Esophagus (tissue), 2 donors: ENCODE measurements around the gene ANG. TPM values are rescaled to one million over a fixed set of nuclear protein-coding genes. Genes with fewer than 3 reads are reported as not detected.
"Not testable (repeated sequence)": the region's sequence is repeated elsewhere in the genome, so short reads cannot be mapped to it uniquely, and the experiment has no call there.

Source experiments
- H3K27ac ChIP-seq, 2 donors: one replicate each; pipeline ENCODE4 v1.5.1; 2013; ENCODE audit warnings: low read depth in 2 of 2, mild to moderate bottlenecking in 2 of 2, inconsistent platforms in 1 of 2, low read length in 1 of 2, moderate library complexity in 1 of 2
- H3K27me3 ChIP-seq, 2 donors: one replicate each; pipeline ENCODE4 v1.6.1; 2013; ENCODE audit warnings: low read length in 2 of 2, control low read depth in 1 of 2, mild to moderate bottlenecking in 1 of 2; ENCODE audit not compliant: insufficient read depth in 2 of 2, control insufficient read depth in 1 of 2
- H3K36me3 ChIP-seq, 2 donors: one replicate each; pipeline ENCODE4 v1.6.1; 2013; ENCODE audit warnings: low read length in 1 of 2; ENCODE audit not compliant: control insufficient read depth in 2 of 2, insufficient read depth in 2 of 2
- H3K4me1 ChIP-seq, 2 donors: one replicate each; pipeline ENCODE4 v1.6.1; 2013; ENCODE audit warnings: low read length in 1 of 2; ENCODE audit not compliant: control insufficient read depth in 2 of 2, insufficient read depth in 2 of 2
- H3K4me3 ChIP-seq, 2 donors: one replicate each; pipeline ENCODE4 v1.5.1; 2013; ENCODE audit warnings: low read length in 2 of 2, mild to moderate bottlenecking in 2 of 2, low read depth in 1 of 2, moderate library complexity in 1 of 2
- H3K9me3 ChIP-seq, 2 donors: one replicate each; pipeline ENCODE4 v1.6.1; 2013; ENCODE audit warnings: mild to moderate bottlenecking in 2 of 2, low read depth in 1 of 2, low read length in 1 of 2, moderate library complexity in 1 of 2; ENCODE audit not compliant: control insufficient read depth in 2 of 2, insufficient read depth in 1 of 2
- WGBS, 2 donors: extraction: QIAGEN DNeasy Blood & Tissue Kit; methylation state at CpG; one replicate each; pipeline ENCODE4 v1.1.7; 2013; 5-methylcytosine and 5-hydroxymethylcytosine counted together
- polyA plus RNA-seq, 2 donors: library from polyadenylated mRNA; stranded (reverse); fragments of 200-250 nt; gene quantifications; one replicate each; pipeline ENCODE4 v1.2.3, GENCODE V29; 2013
- donor health status: healthy with polysubstance abuse.
- donor health status: Bipolar disorder and iron deficiency.

ANG gene
- 1 to 10 TPM; 4.6 to 8.4 TPM for polyA plus RNA-seq

DNA sequence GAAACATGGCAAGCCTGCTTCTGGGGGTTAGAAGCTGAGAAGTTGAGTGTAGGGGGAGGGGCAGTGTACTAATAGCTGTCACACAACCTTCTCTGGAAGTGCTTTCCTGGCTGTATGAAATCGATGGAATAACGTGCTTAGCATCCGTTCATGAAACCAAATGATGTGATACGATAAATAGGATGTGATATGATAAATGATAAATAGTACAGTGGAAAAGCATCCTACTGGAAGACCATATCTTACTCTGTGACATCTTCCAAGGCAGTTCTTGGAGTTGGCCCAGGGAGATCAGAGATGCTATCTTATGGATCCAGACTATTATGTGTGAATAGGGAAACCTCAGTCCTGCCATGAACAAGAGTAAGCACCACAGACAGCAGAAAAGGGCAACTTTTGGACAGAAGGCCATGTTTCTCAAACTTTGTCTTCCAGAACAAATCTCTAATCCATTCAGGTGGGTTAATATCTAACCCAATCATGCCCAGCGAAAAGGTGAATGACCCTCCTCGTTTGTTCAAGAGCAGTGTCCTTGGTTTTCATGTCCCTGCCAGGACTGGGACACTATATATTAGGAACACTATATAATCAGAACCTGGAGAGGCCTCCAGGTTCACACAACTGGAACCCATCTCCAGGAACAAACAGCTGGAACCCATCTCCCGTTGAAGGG, at the start of gene ANG:
TSS of gene ANG (plus strand) at position 598 of the 673 bp plus-strand sequence. CDS start 4,801 bp downstream, outside the sequence.
- H3K27me3 ChIP-seq, result no peaks in the 10 kb centered on the region
- no peak within 1 kb of the TSS for H3K27ac ChIP-seq
- WGBS, 2 donors, result 71 to 79% methylated on average over 7 of the region's 7 CpGs
- H3K4me3 ChIP-seq, result no peak within 1 kb of the TSS
- no peaks in the 10 kb centered on the region for H3K9me3 ChIP-seq
- H3K36me3 ChIP-seq, result no peaks in the 10 kb centered on the region
- H3K4me1 ChIP-seq, result no peaks in the 10 kb centered on the region

DNA sequence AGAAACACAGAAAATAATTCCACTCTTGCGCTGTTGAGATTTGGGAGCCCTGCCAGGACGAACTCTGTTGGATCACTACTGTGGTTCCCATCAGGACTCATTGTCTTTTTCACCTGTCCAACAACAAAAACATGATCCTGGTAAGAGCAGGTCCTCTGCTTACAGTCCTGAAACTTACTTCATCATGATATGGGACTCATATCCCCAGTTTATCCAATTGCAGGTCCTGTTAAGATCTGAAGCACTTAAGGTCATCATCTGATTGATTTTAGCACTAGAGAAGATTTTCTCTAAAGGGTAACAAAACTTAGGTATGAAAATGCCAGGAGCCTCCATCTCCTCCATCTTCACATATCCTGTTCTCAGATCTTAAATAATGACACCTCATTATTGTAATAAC, 47.0 kb upstream of the ANG start, which contains the start of gene OR6S1:
TSS of gene OR6S1 (minus strand) at position 101 of the 400 bp plus-strand sequence. CDS start at position 101, 0 bp downstream.
- no peak within 1 kb of the TSS for H3K4me3 ChIP-seq
- H3K36me3 ChIP-seq, result no peaks in the 10 kb centered on the region
- H3K9me3 ChIP-seq, result no peaks in the 10 kb centered on the region
- H3K4me1 ChIP-seq, result no peaks in the 10 kb centered on the region
- WGBS, 2 donors, result 87% methylated on average over 2 of the region's 2 CpGs
- H3K27ac ChIP-seq, result no peak within 1 kb of the TSS
- H3K27me3 ChIP-seq, result no peaks in the 10 kb centered on the region

DNA sequence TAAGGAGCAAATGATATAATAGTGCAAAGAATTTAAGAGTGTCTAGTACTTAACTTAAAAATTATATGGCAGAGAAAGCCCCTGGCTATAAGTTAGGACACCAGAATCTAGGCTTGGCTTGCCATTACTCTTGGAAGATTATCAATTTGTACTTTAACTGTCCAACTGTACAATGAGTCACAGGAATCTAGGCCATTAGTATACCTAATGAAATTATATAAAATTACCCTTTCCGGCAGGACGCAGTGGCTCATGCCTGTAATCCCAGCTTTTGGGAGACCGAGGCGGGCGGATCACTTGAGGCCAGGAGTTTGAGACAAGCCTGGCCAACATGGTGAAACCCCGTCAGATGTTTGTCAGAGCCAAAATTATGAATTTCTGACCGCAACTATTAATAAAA, 46.4 kb upstream of the ANG start:
- Histone ChIP-seq H3K4me3 (no peak overlapping the region), H3K9me3 (no peaks in the 10 kb centered on the region), H3K27me3 (no peaks in the 10 kb centered on the region), H3K27ac (no peak overlapping the region), H3K36me3 (no peaks in the 10 kb centered on the region), H3K4me1 (no peaks in the 10 kb centered on the region)
- 89% methylated on average over 7 of the region's 7 CpGs for WGBS, 2 donors

DNA sequence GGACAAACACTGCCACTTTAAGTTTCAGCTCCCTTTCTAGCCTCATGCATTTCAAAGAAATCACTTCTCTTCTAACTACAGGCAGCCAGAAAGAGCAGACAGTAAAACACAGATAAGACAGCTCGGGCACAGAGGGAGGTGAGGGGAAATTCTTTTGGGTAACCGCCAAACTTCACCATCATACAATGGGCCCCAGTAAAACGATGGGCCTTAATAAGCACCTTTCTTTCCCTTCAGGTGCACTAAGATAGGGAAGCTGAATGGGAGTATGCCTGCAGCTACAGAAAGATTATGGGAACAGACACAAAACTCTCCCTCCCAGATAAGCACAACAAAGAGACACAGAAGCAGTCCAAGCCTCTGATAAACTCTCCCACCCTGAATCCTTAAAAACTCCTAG, 45.8 kb upstream of the ANG start:
- not testable (repeated sequence) for H3K4me1 ChIP-seq, H3K27ac ChIP-seq, H3K27me3 ChIP-seq, H3K36me3 ChIP-seq, H3K4me3 ChIP-seq, H3K9me3 ChIP-seq
- 22 to 31% methylated on average over 3 of the region's 3 CpGs for WGBS, 2 donors

DNA sequence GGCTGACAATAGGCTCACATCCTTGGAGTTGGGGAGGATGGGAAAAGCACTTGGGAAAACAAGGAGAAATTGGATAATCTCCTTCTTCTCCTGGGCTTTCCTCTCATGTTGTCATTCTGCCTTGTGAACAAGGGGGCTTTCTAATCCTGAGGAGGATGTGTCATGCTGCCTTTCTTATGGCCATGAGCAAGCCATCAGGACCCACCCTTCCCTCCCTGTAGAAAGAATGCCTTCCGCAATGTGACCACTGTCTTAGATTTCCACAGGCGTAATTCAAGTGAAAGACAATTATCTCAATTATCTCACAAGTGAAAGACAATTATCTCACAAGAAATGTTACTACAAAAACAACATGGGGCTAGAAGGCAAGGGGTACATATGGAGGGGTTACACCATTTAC, 44.0 kb upstream of the ANG start:
- Histone ChIP-seq H3K27me3 (no peaks in the 10 kb centered on the region), H3K36me3 (no peaks in the 10 kb centered on the region)
- 97% methylated on average over 2 of the region's 2 CpGs for WGBS, 2 donors

DNA sequence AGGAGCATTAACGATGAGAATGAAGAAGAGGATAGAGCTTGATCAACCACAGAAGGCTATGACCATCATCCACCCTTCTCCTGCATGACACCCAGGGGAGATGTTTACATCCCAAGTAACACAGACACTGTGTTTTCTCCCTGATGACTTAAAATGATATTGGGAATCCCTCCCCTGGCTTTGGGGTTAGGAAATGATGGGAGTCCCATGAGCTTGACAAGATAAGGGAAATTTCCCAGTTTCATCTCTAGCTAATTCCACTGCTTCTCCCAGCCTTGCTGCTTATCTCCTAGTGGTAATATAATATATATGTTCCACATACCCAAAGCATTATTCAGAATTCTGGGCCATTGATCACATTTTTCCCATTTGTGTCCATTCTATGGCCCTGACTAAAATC, 43.1 kb upstream of the ANG start:
- Histone ChIP-seq H3K4me3 (no peak overlapping the region), H3K4me1 (no peaks in the 10 kb centered on the region), H3K9me3 (no peaks in the 10 kb centered on the region), H3K36me3 (no peaks in the 10 kb centered on the region), H3K27ac (no peak overlapping the region), H3K27me3 (no peaks in the 10 kb centered on the region)
- 89 to 92% methylated on average over 1 of the region's 1 CpG for WGBS, 2 donors

More for the DNA sequence above, 44.0 kb upstream of the ANG start:
- no peaks in the 10 kb centered on the region for H3K9me3 ChIP-seq
- no peak overlapping the region for H3K27ac ChIP-seq
- H3K4me3 ChIP-seq, result no peak overlapping the region
- no peaks in the 10 kb centered on the region for H3K4me1 ChIP-seq

DNA sequence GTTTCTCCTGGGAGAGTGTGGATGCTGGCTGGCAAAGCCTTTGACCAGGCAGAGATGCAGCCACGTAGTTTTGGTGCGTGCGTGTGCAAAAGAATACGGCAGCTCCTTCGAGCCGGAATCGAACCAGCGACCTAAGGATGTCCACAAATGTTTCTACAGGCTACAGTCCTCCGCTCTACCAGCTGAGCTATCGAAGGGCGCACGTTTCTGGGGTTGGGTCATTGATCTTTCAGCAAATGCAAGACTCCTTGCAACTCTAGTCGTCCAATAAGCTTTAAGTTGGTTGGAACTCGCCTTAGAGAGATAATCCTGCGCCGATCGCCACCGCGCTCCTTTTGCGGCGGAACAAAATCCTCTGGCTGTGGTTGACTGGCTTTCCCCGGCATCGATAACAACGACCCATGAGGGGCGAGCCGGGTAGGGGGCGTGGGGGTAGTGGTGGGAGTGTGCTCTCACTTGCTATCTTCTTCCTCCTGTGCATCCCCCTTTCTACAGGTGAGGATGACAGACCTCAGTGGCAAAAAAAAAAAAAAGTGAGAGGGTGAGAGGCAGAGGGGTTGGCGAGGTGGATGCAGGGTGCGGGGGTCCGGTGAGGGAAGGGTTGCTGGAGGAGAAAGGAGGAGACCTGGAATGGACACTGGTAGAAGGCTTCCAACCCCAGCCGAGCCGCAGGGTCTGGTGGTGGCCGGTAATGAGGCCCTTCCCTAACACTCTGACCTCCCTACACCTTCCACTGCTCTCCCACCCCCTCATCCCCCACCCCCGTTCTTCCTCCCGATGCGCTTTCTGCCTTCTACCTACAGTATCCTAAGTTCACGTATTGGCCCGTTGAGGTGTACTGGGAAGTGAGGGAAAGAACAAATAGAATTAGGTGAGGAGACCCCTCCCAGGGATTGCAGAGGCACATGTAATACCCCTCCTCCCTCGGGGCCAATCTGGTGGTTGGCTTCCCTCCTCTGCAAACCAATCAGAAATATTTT, 35.3 kb upstream of the ANG start:
- Histone ChIP-seq H3K36me3 (no peaks in the 10 kb centered on the region), H3K9me3 (no peaks in the 10 kb centered on the region), H3K4me3 (no peak overlapping the region), H3K27me3 (peaks cover 5 to 10% of the 10 kb centered on the region in 2 donors), H3K27ac (no peak overlapping the region), H3K4me1 (no peaks in the 10 kb centered on the region)
- WGBS, 2 donors, result 6 to 11% methylated on average over 35 to 38 of the region's 39 CpGs

DNA sequence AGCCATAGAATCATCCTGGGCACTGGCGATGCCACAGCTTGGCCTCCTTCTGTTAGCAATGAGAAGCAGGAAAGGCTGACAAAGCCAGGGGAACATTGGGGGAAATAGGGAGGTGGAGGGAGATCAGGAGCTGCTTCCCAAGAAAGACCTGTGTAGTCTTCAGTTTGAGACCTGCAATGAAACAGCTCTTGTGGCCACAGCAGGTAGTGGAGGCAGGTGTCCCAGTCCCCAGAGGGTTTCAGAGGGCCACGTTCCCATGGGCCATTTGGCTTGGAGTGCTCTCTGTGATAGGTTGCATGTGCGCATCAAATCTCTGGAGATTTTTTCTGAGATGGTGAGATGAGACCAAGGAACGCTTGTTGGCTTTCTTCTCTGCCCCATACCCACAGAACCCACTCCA, 32.7 kb upstream of the ANG start:
- Histone ChIP-seq H3K9me3 (no peaks in the 10 kb centered on the region), H3K4me1 (no peaks in the 10 kb centered on the region), H3K27ac (no peak overlapping the region), H3K4me3 (no peak overlapping the region), H3K36me3 (no peaks in the 10 kb centered on the region), H3K27me3 (peaks cover 5 to 10% of the 10 kb centered on the region in 2 donors)
- 81 to 88% methylated on average over 4 of the region's 4 CpGs for WGBS, 2 donors

DNA sequence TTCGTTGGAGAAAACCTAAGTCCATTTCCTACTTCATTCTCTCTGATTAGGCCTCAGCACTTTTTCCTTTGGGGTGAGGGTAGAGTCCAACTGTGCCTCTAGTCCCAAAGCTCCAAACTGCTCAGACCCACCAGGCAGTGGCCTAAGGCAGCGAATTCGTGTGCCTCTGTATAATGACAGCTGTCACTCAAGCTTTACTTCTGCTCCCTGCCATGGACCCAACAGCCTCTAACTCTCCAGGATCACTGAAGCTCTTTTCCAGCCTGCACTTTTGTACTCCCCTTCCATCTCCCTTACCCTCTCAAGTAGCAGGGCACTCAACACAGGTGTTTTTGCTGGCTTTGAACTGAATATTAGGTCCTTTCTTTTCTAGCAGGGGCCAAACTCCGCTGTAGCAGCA, 32.3 kb upstream of the ANG start:
- H3K27me3 ChIP-seq, result peaks cover 5 to 10% of the 10 kb centered on the region in 2 donors
- no peaks in the 10 kb centered on the region for H3K9me3 ChIP-seq
- no peak overlapping the region for H3K27ac ChIP-seq
- no peaks in the 10 kb centered on the region for H3K4me1 ChIP-seq
- H3K4me3 ChIP-seq, result no peak overlapping the region
- no peaks in the 10 kb centered on the region for H3K36me3 ChIP-seq
- 74 to 78% methylated on average over 4 of the region's 4 CpGs for WGBS, 2 donors
